ENCODE results near the gene CADM2.

The CADM2 gene

DNA sequence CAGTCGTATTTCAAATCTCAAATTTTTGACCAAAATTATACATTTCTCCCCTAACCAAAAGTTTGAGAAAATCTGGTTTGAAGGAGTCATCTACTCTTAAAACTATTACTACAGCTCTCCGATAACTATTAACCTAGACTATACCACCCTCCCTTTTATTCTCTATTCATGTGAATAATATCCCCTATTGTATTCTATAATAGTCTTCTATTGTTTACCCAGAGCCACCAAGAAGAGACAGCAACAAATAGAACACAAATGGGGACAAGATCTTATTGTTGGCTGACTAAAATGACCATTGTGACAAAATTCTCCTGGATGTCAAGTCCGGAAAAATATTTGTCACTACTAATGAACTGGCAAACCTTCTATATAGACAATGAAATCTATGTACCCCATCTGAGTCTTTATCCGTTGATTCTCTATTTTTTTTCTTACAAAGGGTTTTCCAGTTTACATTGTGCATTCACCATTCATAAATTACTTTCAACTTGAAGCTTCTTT is 618.0 kb downstream of the CADM2 start:
- Histone ChIP-seq H3K4ac (ENCODE audit: low read depth in 1 of 2, low read length in 2 of 2) (no peak overlapping the region), H2AK5ac (ENCODE audit: low read length, severe bottlenecking) (no peak overlapping the region), H3K27me3 (ENCODE audit: control insufficient read depth in 1 of 2, insufficient read depth in 1 of 2, low read length in 2 of 2) (no peaks in the 10 kb centered on the region), H4K91ac (ENCODE audit: low read length) (no peak overlapping the region), H3K36me3 (ENCODE audit: control insufficient read depth in 1 of 2, insufficient read depth in 2 of 2, low read depth in 1 of 2, low read length in 2 of 2) (no peaks in the 10 kb centered on the region), H3K9me3 (ENCODE audit: control insufficient read depth, low read length) (no peaks in the 10 kb centered on the region), H2BK120ac (ENCODE audit: low read depth, low read length) (no peak overlapping the region), H3K18ac (ENCODE audit: low read depth in 1 of 2, low read length in 2 of 2) (no peak overlapping the region), H4K8ac (ENCODE audit: low read length) (no peak overlapping the region), H2BK5ac (ENCODE audit: low read depth, low read length, poor library complexity, severe bottlenecking) (no peak overlapping the region), H3K4me2 (ENCODE audit: low read length, poor library complexity, severe bottlenecking) (no peak overlapping the region), H3K4me3 (ENCODE audit: insufficient read depth in 1 of 2, low read depth in 1 of 2, low read length in 2 of 2) (no peak overlapping the region), H3K79me1 (replicated peaks; ENCODE audit: low read length, poor library complexity, severe bottlenecking) (no peaks in the 10 kb centered on the region), H3K27ac (ENCODE audit: low read length, poor library complexity, severe bottlenecking) (no peak overlapping the region), H3K4me1 (ENCODE audit: control insufficient read depth, insufficient read depth, low read depth, low read length) (peaks cover 3% of the 10 kb centered on the region), H3K14ac (ENCODE audit: low read length in 2 of 2) (no peak overlapping the region), H2BK12ac (ENCODE audit: low read length in 2 of 2) (no peak overlapping the region), H3K9ac (ENCODE audit: low read length) (no peak overlapping the region), H3K23ac (ENCODE audit: low read length in 2 of 2) (no peak overlapping the region), H2AFZ (ENCODE audit: low read depth, low read length) (no peak overlapping the region), H2BK15ac (ENCODE audit: low read depth, poor library complexity, severe bottlenecking) (no peak overlapping the region)
- DNase-seq: no peak
- 68% methylated on average over 2 of the region's 4 CpGs for WGBS

- 84% methylated on average over 7 of the region's 7 CpGs for WGBS
- Histone ChIP-seq H3K4me2 (ENCODE audit: low read length, poor library complexity, severe bottlenecking) (no peak overlapping the region), H3K4me1 (ENCODE audit: control insufficient read depth, insufficient read depth, low read depth, low read length) (peaks cover 2% of the 10 kb centered on the region), H3K36me3 (ENCODE audit: control insufficient read depth in 1 of 2, insufficient read depth in 2 of 2, low read depth in 1 of 2, low read length in 2 of 2) (no peaks in the 10 kb centered on the region), H3K14ac (ENCODE audit: low read length in 2 of 2) (no peak overlapping the region), H3K4me3 (ENCODE audit: insufficient read depth in 1 of 2, low read depth in 1 of 2, low read length in 2 of 2) (no peak overlapping the region), H2BK5ac (ENCODE audit: low read depth, low read length, poor library complexity, severe bottlenecking) (no peak overlapping the region), H3K9me3 (ENCODE audit: control insufficient read depth, low read length) (no peaks in the 10 kb centered on the region), H4K91ac (ENCODE audit: low read length) (no peak overlapping the region), H3K23ac (ENCODE audit: low read length in 2 of 2) (no peak overlapping the region), H2BK120ac (ENCODE audit: low read depth, low read length) (no peak overlapping the region), H3K27ac (ENCODE audit: low read length, poor library complexity, severe bottlenecking) (no peak overlapping the region), H3K79me1 (replicated peaks; ENCODE audit: low read length, poor library complexity, severe bottlenecking) (no peaks in the 10 kb centered on the region), H3K4ac (ENCODE audit: low read depth in 1 of 2, low read length in 2 of 2) (no peak overlapping the region), H3K9ac (ENCODE audit: low read length) (no peak overlapping the region), H3K27me3 (ENCODE audit: control insufficient read depth in 1 of 2, insufficient read depth in 1 of 2, low read length in 2 of 2) (no peaks in the 10 kb centered on the region), H4K8ac (ENCODE audit: low read length) (no peak overlapping the region), H2BK12ac (ENCODE audit: low read length in 2 of 2) (no peak overlapping the region), H2AK5ac (ENCODE audit: low read length, severe bottlenecking) (no peak overlapping the region), H2AFZ (ENCODE audit: low read depth, low read length) (no peak overlapping the region), H3K18ac (ENCODE audit: low read depth in 1 of 2, low read length in 2 of 2) (no peak overlapping the region), H2BK15ac (ENCODE audit: low read depth, poor library complexity, severe bottlenecking) (no peak overlapping the region)
- no peak for DNase-seq
These were observed 626.1 kb downstream of the CADM2 start for GRCh38 chr3:85584779-85585356.

DNA sequence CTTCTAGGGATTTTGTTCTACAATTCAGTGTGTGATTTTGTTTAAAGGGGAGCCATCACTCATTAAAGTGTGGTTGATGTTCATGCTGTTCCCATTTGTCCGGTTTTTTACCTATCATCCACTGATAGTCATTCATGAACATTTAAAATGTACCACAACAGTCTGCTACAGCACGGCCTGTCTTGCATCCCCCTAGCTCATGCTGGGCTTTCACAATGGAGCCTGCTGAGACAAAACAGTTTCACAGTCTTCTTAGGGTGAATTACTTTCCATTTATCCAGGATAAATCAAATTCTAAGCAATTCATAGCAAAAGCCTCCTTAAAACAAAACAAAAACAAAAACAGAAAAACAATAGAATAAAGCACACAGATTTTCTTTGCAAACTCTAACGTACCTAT is 627.2 kb downstream of the CADM2 start:
- H3K4ac ChIP-seq (ENCODE audit: low read depth in 1 of 2, low read length in 2 of 2): no peak overlapping the region
- no peak for DNase-seq
- no peak overlapping the region for H3K23ac ChIP-seq (ENCODE audit: low read length in 2 of 2)
- H4K91ac ChIP-seq (ENCODE audit: low read length): no peak overlapping the region
- no peak overlapping the region for H3K9ac ChIP-seq (ENCODE audit: low read length)
- no peak overlapping the region for H2BK15ac ChIP-seq (ENCODE audit: low read depth, poor library complexity, severe bottlenecking)
- H3K4me1 ChIP-seq (ENCODE audit: control insufficient read depth, insufficient read depth, low read depth, low read length): peaks cover 2% of the 10 kb centered on the region
- H4K8ac ChIP-seq (ENCODE audit: low read length): no peak overlapping the region
- no peaks in the 10 kb centered on the region for H3K9me3 ChIP-seq (ENCODE audit: control insufficient read depth, low read length)
- H2BK120ac ChIP-seq (ENCODE audit: low read depth, low read length): no peak overlapping the region
- no peaks in the 10 kb centered on the region for H3K79me1 ChIP-seq (replicated peaks; ENCODE audit: low read length, poor library complexity, severe bottlenecking)
- H3K18ac ChIP-seq (ENCODE audit: low read depth in 1 of 2, low read length in 2 of 2): no peak overlapping the region
- H2BK12ac ChIP-seq (ENCODE audit: low read length in 2 of 2): no peak overlapping the region
- no peak overlapping the region for H3K14ac ChIP-seq (ENCODE audit: low read length in 2 of 2)
- no peak overlapping the region for H2BK5ac ChIP-seq (ENCODE audit: low read depth, low read length, poor library complexity, severe bottlenecking)
- H2AK5ac ChIP-seq (ENCODE audit: low read length, severe bottlenecking): no peak overlapping the region
- H3K27me3 ChIP-seq (ENCODE audit: control insufficient read depth in 1 of 2, insufficient read depth in 1 of 2, low read length in 2 of 2): no peaks in the 10 kb centered on the region
- H3K27ac ChIP-seq (ENCODE audit: low read length, poor library complexity, severe bottlenecking): no peak overlapping the region
- H3K4me2 ChIP-seq (ENCODE audit: low read length, poor library complexity, severe bottlenecking): no peak overlapping the region
- H3K4me3 ChIP-seq (ENCODE audit: insufficient read depth in 1 of 2, low read depth in 1 of 2, low read length in 2 of 2): no peak overlapping the region
- H2AFZ ChIP-seq (ENCODE audit: low read depth, low read length): no peak overlapping the region
- no peaks in the 10 kb centered on the region for H3K36me3 ChIP-seq (ENCODE audit: control insufficient read depth in 1 of 2, insufficient read depth in 2 of 2, low read depth in 1 of 2, low read length in 2 of 2)
- WGBS: 74% methylated on average over 2 of the region's 3 CpGs

- no peak overlapping the region for H4K91ac ChIP-seq (ENCODE audit: low read length)
- H3K36me3 ChIP-seq (ENCODE audit: control insufficient read depth in 1 of 2, insufficient read depth in 2 of 2, low read depth in 1 of 2, low read length in 2 of 2): no peaks in the 10 kb centered on the region
- no peak for DNase-seq
- no peak overlapping the region for H3K4ac ChIP-seq (ENCODE audit: low read depth in 1 of 2, low read length in 2 of 2)
- H3K18ac ChIP-seq (ENCODE audit: low read depth in 1 of 2, low read length in 2 of 2): no peak overlapping the region
- no peak overlapping the region for H2BK15ac ChIP-seq (ENCODE audit: low read depth, poor library complexity, severe bottlenecking)
- WGBS: 42% methylated on average over 3 of the region's 3 CpGs
- no peaks in the 10 kb centered on the region for H3K27me3 ChIP-seq (ENCODE audit: control insufficient read depth in 1 of 2, insufficient read depth in 1 of 2, low read length in 2 of 2)
- no peak overlapping the region for H2BK120ac ChIP-seq (ENCODE audit: low read depth, low read length)
- no peak overlapping the region for H3K14ac ChIP-seq (ENCODE audit: low read length in 2 of 2)
- peaks cover 2% of the 10 kb centered on the region for H3K4me1 ChIP-seq (ENCODE audit: control insufficient read depth, insufficient read depth, low read depth, low read length)
- no peak overlapping the region for H2BK12ac ChIP-seq (ENCODE audit: low read length in 2 of 2)
- H3K79me1 ChIP-seq (replicated peaks; ENCODE audit: low read length, poor library complexity, severe bottlenecking): no peaks in the 10 kb centered on the region
- no peaks in the 10 kb centered on the region for H3K9me3 ChIP-seq (ENCODE audit: control insufficient read depth, low read length)
- H2AK5ac ChIP-seq (ENCODE audit: low read length, severe bottlenecking): no peak overlapping the region
- H4K8ac ChIP-seq (ENCODE audit: low read length): no peak overlapping the region
- no peak overlapping the region for H3K4me2 ChIP-seq (ENCODE audit: low read length, poor library complexity, severe bottlenecking)
- no peak overlapping the region for H3K27ac ChIP-seq (ENCODE audit: low read length, poor library complexity, severe bottlenecking)
- H3K4me3 ChIP-seq (ENCODE audit: insufficient read depth in 1 of 2, low read depth in 1 of 2, low read length in 2 of 2): no peak overlapping the region
- H2AFZ ChIP-seq (ENCODE audit: low read depth, low read length): no peak overlapping the region
- no peak overlapping the region for H3K9ac ChIP-seq (ENCODE audit: low read length)
- no peak overlapping the region for H2BK5ac ChIP-seq (ENCODE audit: low read depth, low read length, poor library complexity, severe bottlenecking)
- no peak overlapping the region for H3K23ac ChIP-seq (ENCODE audit: low read length in 2 of 2)
These were observed 630.4 kb downstream of the CADM2 start for GRCh38 chr3:85589145-85589544.

All from mesenchymal stem cell (in vitro differentiated cells and primary cell).